NCI-H1417 (cell line): ENCODE results near the gene CFAP73.

ENCODE experiments used
- DNase-seq, 3 experiments: peaks; one replicate each; lab custom pipeline; 2025; lab: John Stamatoyannopoulos, UW

CFAP73 gene

GRCh38 chr12:113119980-113120669, 29.4 kb upstream of the CFAP73 start:
- DNase-seq = peak; percentile 19 to 85 (median 60)

- DNase-seq = peak; percentile 38 to 70 (median 49)
These were observed 28.7 kb upstream of the CFAP73 start for GRCh38 chr12:113120670-113121370.

- peak in 2 of 3 experiments; percentile 39 to 65 for DNase-seq
These were observed 21.7 kb upstream of the CFAP73 start for GRCh38 chr12:113127791-113128199.

GRCh38 chr12:113128802-113129663, 20.5 kb upstream of the CFAP73 start:
- DNase-seq = no peak

- DNase-seq = no peak
These were observed 19.7 kb upstream of the CFAP73 start for GRCh38 chr12:113129664-113130456.

GRCh38 chr12:113130457-113131135, 18.9 kb upstream of the CFAP73 start:
- peak in 2 of 3 experiments; percentile 71 to 79 for DNase-seq

GRCh38 chr12:113131556-113131955, 18.0 kb upstream of the CFAP73 start:
- no peak for DNase-seq

- DNase-seq = no peak
These were observed 16.5 kb upstream of the CFAP73 start for GRCh38 chr12:113133036-113133435.

GRCh38 chr12:113133666-113134065, 15.9 kb upstream of the CFAP73 start:
- no peak for DNase-seq

- DNase-seq = peak in 1 of 3 experiments; percentile 53
These were observed 15.5 kb upstream of the CFAP73 start for GRCh38 chr12:113134071-113134470.

- DNase-seq = peak; percentile 30 to 59 (median 31)
These were observed 15.0 kb upstream of the CFAP73 start for GRCh38 chr12:113134521-113134951.

- peak; percentile 70 to 80 (median 77) for DNase-seq
These were observed 14.1 kb upstream of the CFAP73 start, which contains the start of gene RASAL1 for GRCh38 chr12:113135178-113136127. RASAL1 (minus strand) TSS chr12:113135761; CDS start chr12:113135462, 299 bp downstream.

GRCh38 chr12:113136128-113136989, 13.2 kb upstream of the CFAP73 start:
- peak in 2 of 3 experiments; percentile 54 to 72 for DNase-seq

- DNase-seq = no peak
These were observed 12.5 kb upstream of the CFAP73 start for GRCh38 chr12:113136990-113137511.

- DNase-seq = no peak
These were observed 11.4 kb upstream of the CFAP73 start for GRCh38 chr12:113137861-113138783.

- DNase-seq = no peak
These were observed 10.7 kb upstream of the CFAP73 start for GRCh38 chr12:113138826-113139225.

- no peak for DNase-seq
These were observed 8.8 kb upstream of the CFAP73 start for GRCh38 chr12:113140706-113141105.
